SK-N-SH (cell line): ENCODE results near the gene CSHL1. TPM values are rescaled to one million over a fixed set of nuclear protein-coding genes. Genes with fewer than 3 reads are reported as not detected.

Experiments
- CTCF ChIA-PET: fragments of 300-600, 350-600 bp; formaldehyde crosslinking; extraction: SDS; loops from one replicate; lab custom pipeline; 2021; lab: Yijun Ruan, JAX
- POLR2A ChIA-PET: fragments of 350-600 bp; sonication (Branson Sonifier 250); formaldehyde crosslinking; extraction: SDS; loops from one replicate; lab custom pipeline; 2020; ENCODE audit warnings: antibody characterized with exemption, inconsistent platforms; lab: Yijun Ruan, JAX
- DNase-seq: peaks from one replicate; pipeline ENCODE4 v3.0.0; 2012
- H2AFZ ChIP-seq: fragments of 200-600 bp; sonication (generic); 2 replicates; pipeline ENCODE4 v1.8.1; 2016; ENCODE audit warnings: antibody characterized with exemption, mild to moderate bottlenecking, low read depth
- H3F3A ChIP-seq: fragments of 200-600 bp; sonication (generic); replicated peaks from 2 replicates; pipeline ENCODE3; 2016; ENCODE audit warnings: antibody characterized with exemption, mild to moderate bottlenecking; ENCODE audit not compliant: insufficient read depth
- H3K27ac ChIP-seq, 2 experiments: fragments of 200-500 bp in 1 of 2; fragments of 200-600 bp in 1 of 2; sonication (Bioruptor generic) in 1 of 2; sonication (generic), shearing (Covaris generic) in 1 of 2; 2 replicates each; pipeline versions ENCODE4 v1.5.1 to v1.6.1; 2014 to 2016; ENCODE audit warnings: low read depth in 2 of 2, inconsistent platforms in 1 of 2, low read length in 1 of 2, mild to moderate bottlenecking in 1 of 2, mixed read lengths in 1 of 2
- H3K27me3 ChIP-seq: fragments of 200-600 bp; sonication (generic), shearing (Covaris generic); 2 replicates; pipeline ENCODE4 v1.6.1; 2016; ENCODE audit warnings: mixed run types; ENCODE audit not compliant: insufficient read depth
- H3K36me3 ChIP-seq, 2 experiments: fragments of 200-500 bp in 1 of 2; fragments of 200-600 bp in 1 of 2; sonication (Bioruptor generic) in 1 of 2; sonication (generic) in 1 of 2; replicated peaks in 1 of 2; 2 replicates each; pipeline versions ENCODE3 to v1.5.1; 2014 to 2016; ENCODE audit warnings: low read length in 1 of 2, mild to moderate bottlenecking in 1 of 2; ENCODE audit not compliant: insufficient read depth in 2 of 2, control insufficient read depth in 1 of 2
- H3K4me1 ChIP-seq, 2 experiments: fragments of 200-500 bp in 1 of 2; fragments of 200-600 bp in 1 of 2; sonication (Bioruptor generic) in 1 of 2; sonication (generic), shearing (Covaris generic) in 1 of 2; 2 replicates each; pipeline versions ENCODE4 v1.5.1 to v1.6.1; 2014 to 2016; ENCODE audit warnings: low read depth in 1 of 2, low read length in 1 of 2, mixed run types in 1 of 2; ENCODE audit not compliant: insufficient read depth in 2 of 2, control insufficient read depth in 1 of 2
- H3K4me2 ChIP-seq: fragments of 200-600 bp; sonication (generic), shearing (Covaris generic); 2 replicates; pipeline ENCODE4 v1.6.1; 2017; ENCODE audit warnings: mixed run types
- H3K4me3 ChIP-seq, 2 experiments: fragments of 200-500 bp in 1 of 2; fragments of 200-600 bp in 1 of 2; sonication (Bioruptor generic) in 1 of 2; sonication (generic), shearing (Covaris generic) in 1 of 2; 2 replicates each; pipeline versions ENCODE4 v1.5.1 to v1.8.1; 2014 to 2016; ENCODE audit warnings: low read depth in 2 of 2, inconsistent platforms in 1 of 2, low read length in 1 of 2, mild to moderate bottlenecking in 1 of 2, mixed read lengths in 1 of 2, moderate library complexity in 1 of 2
- H3K79me2 ChIP-seq: fragments of 200-600 bp; sonication (generic); 2 replicates; pipeline ENCODE4 v1.8.1; 2017; ENCODE audit warnings: mild to moderate bottlenecking; ENCODE audit not compliant: insufficient read depth
- H3K9ac ChIP-seq: fragments of 200-600 bp; sonication (generic); 2 replicates; pipeline ENCODE4 v1.6.1; 2017; ENCODE audit warnings: mixed run types
- H3K9me2 ChIP-seq: fragments of 200-600 bp; sonication (generic); 2 replicates; pipeline ENCODE4 v1.6.1; 2017; ENCODE audit warnings: mixed run types
- H3K9me3 ChIP-seq: fragments of 200-600 bp; sonication (generic); 2 replicates; pipeline ENCODE4 v1.6.1; 2017; ENCODE audit warnings: mixed run types, mild to moderate bottlenecking, moderate library complexity
- H4K20me1 ChIP-seq: fragments of 200-600 bp; sonication (generic); 2 replicates; pipeline ENCODE4 v1.6.1; 2017; ENCODE audit warnings: mild to moderate bottlenecking, mixed run types; ENCODE audit not compliant: insufficient read depth
- CHD2 ChIP-seq: fragments of 150-350 bp; IDR thresholded peaks from 2 replicates; pipeline ENCODE4 v1.6.1; 2018; ENCODE audit warnings: low read length; ENCODE audit not compliant: partially characterized antibody
- ELF1 ChIP-seq: IDR thresholded peaks from 2 replicates; pipeline ENCODE4 v1.4.0; 2012
- EP300 ChIP-seq, 2 experiments: IDR thresholded peaks; 2 replicates each; pipeline versions ENCODE4 v1.4.0 to v1.6.1; 2012; ENCODE audit warnings: borderline replicate concordance in 1 of 2, low read depth in 1 of 2, low read length in 1 of 2
- EZH2phosphoT487 ChIP-seq: fragments of 200-600 bp; sonication (generic); IDR thresholded peaks from 2 replicates; pipeline ENCODE4 v1.6.1; 2017; ENCODE audit warnings: low read depth, mixed run types, mild to moderate bottlenecking, antibody characterized with exemption, moderate library complexity, borderline replicate concordance
- FOXJ3 ChIP-seq: sonication (generic); formaldehyde crosslinking; IDR thresholded peaks from 2 replicates; pipeline ENCODE4 v1.5.1; 2020; ENCODE audit warnings: mild to moderate bottlenecking, missing genetic modification reagents
- GABPA ChIP-seq: IDR thresholded peaks from 2 replicates; pipeline ENCODE4 v1.4.0; 2012; ENCODE audit warnings: low read depth, mild to moderate bottlenecking
- GATA2 ChIP-seq: sonication (generic); formaldehyde crosslinking; IDR thresholded peaks from 2 replicates; pipeline ENCODE4 v1.5.0; 2020; ENCODE audit warnings: mild to moderate bottlenecking, missing genetic modification reagents
- JUND ChIP-seq: IDR thresholded peaks from 2 replicates; pipeline ENCODE4 v1.4.0; 2012
- MEF2A ChIP-seq: IDR thresholded peaks from 2 replicates; pipeline ENCODE4 v1.4.0; 2012; ENCODE audit warnings: low read depth, borderline replicate concordance
- MXI1 ChIP-seq: IDR thresholded peaks from 2 replicates; pipeline ENCODE4 v1.6.1; 2012; ENCODE audit warnings: mild to moderate bottlenecking, low read depth, low read length, improper control_type of control experiment
- POLR2AphosphoS5 ChIP-seq: IDR thresholded peaks from 2 replicates; pipeline ENCODE4 v1.6.1; 2012; ENCODE audit warnings: low read depth, low read length
- RAD21 ChIP-seq: IDR thresholded peaks from 2 replicates; pipeline ENCODE4 v1.6.1; 2012; ENCODE audit warnings: mild to moderate bottlenecking, low read length
- RCOR1 ChIP-seq: fragments of 150-350 bp; IDR thresholded peaks from 2 replicates; pipeline ENCODE4 v1.6.1; 2017; ENCODE audit warnings: antibody characterized with exemption, low read length
- SMC3 ChIP-seq: IDR thresholded peaks from 2 replicates; pipeline ENCODE4 v1.6.1; 2012; ENCODE audit warnings: low read depth, low read length, improper control_type of control experiment
- TCF12 ChIP-seq: IDR thresholded peaks from 2 replicates; pipeline ENCODE4 v1.4.0; 2012
- USF1 ChIP-seq: IDR thresholded peaks from 2 replicates; pipeline ENCODE4 v1.4.0; 2012; ENCODE audit warnings: low read depth, borderline replicate concordance
- YY1 ChIP-seq: IDR thresholded peaks from 2 replicates; pipeline ENCODE4 v1.4.0; 2012; ENCODE audit warnings: low read depth, mild to moderate bottlenecking
- WGBS: methylation state at CpG from one replicate; pipeline ENCODE4 v1.1.6; 2017; ENCODE audit warnings: low lambda C conversion rate; 5-methylcytosine and 5-hydroxymethylcytosine counted together
- polyA plus RNA-seq, 3 experiments: library from polyadenylated mRNA; depleted of rRNA; stranded (reverse); fragments of >200 nt; gene quantifications; 2 replicates each; pipeline ENCODE4 v1.2.3, GENCODE V29; 2012
- TF ChIP-seq, protein P1 (sequence below): IDR thresholded peaks from 2 replicates; pipeline ENCODE4; 2012
- TF ChIP-seq, protein P2 (sequence below): IDR thresholded peaks from 2 replicates; pipeline ENCODE4 v1.4.0; 2012; ENCODE audit warnings: low read depth, borderline replicate concordance
- TF ChIP-seq, protein P3 (sequence below): fragments of 200-600 bp; sonication (generic); IDR thresholded peaks from 2 replicates; pipeline ENCODE4 v1.6.1; 2017; ENCODE audit warnings: antibody characterized with exemption, mild to moderate bottlenecking, moderate library complexity
- TF ChIP-seq, protein P4 (sequence below): fragments of 150-350 bp; IDR thresholded peaks from 2 replicates; pipeline ENCODE4 v1.6.1; 2016; ENCODE audit warnings: mild to moderate bottlenecking, low read depth, low read length

The CSHL1 gene
- polyA plus RNA-seq, 1 of the 3 experiments (the other 2 are of a cell fraction): not detected

GRCh38 chr17:63911657-63912100 lies 621 bp upstream of the CSHL1 start (continued):
- TF ChIP-seq, protein P1, sequence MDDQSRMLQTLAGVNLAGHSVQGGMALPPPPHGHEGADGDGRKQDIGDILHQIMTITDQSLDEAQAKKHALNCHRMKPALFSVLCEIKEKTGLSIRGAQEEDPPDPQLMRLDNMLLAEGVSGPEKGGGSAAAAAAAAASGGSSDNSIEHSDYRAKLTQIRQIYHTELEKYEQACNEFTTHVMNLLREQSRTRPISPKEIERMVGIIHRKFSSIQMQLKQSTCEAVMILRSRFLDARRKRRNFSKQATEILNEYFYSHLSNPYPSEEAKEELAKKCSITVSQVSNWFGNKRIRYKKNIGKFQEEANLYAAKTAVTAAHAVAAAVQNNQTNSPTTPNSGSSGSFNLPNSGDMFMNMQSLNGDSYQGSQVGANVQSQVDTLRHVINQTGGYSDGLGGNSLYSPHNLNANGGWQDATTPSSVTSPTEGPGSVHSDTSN: no peak
- TF ChIP-seq EP300 (IDR thresholded peaks at IDR 0.05; ENCODE audit: borderline replicate concordance in 1 of 2, low read depth in 1 of 2, low read length in 1 of 2) (no peak), JUND (no peak), FOXJ3 (CRISPR knock-in tag) (no peak), RAD21 (peak; percentile 62), ELF1 (no peak), CHD2 (no peak)

GRCh38 chr17:63910096-63910495 lies 962 bp downstream of the CSHL1 start:
- DNase-seq: no peak
- Histone ChIP-seq H3K36me3 (no peaks in the 10 kb centered on the region), H3K4me2 (no peak overlapping the region), H3K9me2 (no peaks in the 10 kb centered on the region), H3K4me1 (no peaks in the 10 kb centered on the region; a peak in 1 of 4 replicates), H3K27ac (no peak overlapping the region), H3K4me3 (no peak overlapping the region), H3K9ac (no peak overlapping the region), H3K79me2 (no peaks in the 10 kb centered on the region), H3F3A (no peaks in the 10 kb centered on the region), H3K27me3 (peaks cover 32% of the 10 kb centered on the region), H4K20me1 (no peaks in the 10 kb centered on the region), H2AFZ (no peak overlapping the region), H3K9me3 (no peaks in the 10 kb centered on the region)
- ChIA-PET CTCF (interaction anchor here (0.8 to 4.6 kb wide), 18 partner anchors 10 to 372 kb away, joined by 3 to 88 read pairs (median 14); no protein-coding TSS in a partner anchor), POLR2A (no interaction called here)
- 37% methylated on average over 8 of the region's 14 CpGs for WGBS
- TF ChIP-seq GABPA (no peak), RCOR1 (no peak), EZH2phosphoT487 (no peak), POLR2AphosphoS5 (no peak), JUND (no peak), TCF12 (no peak), RAD21 (no peak), MXI1 (no peak), USF1 (no peak), YY1 (no peak), MEF2A (no peak), SMC3 (no peak), GATA2 (no peak), EP300 (IDR thresholded peaks at IDR 0.05; ENCODE audit: borderline replicate concordance in 1 of 2, low read depth in 1 of 2, low read length in 1 of 2) (no peak)
- TF ChIP-seq, protein P2, sequence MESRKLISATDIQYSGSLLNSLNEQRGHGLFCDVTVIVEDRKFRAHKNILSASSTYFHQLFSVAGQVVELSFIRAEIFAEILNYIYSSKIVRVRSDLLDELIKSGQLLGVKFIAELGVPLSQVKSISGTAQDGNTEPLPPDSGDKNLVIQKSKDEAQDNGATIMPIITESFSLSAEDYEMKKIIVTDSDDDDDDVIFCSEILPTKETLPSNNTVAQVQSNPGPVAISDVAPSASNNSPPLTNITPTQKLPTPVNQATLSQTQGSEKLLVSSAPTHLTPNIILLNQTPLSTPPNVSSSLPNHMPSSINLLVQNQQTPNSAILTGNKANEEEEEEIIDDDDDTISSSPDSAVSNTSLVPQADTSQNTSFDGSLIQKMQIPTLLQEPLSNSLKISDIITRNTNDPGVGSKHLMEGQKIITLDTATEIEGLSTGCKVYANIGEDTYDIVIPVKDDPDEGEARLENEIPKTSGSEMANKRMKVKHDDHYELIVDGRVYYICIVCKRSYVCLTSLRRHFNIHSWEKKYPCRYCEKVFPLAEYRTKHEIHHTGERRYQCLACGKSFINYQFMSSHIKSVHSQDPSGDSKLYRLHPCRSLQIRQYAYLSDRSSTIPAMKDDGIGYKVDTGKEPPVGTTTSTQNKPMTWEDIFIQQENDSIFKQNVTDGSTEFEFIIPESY: no peak
- TF ChIP-seq, protein P3, sequence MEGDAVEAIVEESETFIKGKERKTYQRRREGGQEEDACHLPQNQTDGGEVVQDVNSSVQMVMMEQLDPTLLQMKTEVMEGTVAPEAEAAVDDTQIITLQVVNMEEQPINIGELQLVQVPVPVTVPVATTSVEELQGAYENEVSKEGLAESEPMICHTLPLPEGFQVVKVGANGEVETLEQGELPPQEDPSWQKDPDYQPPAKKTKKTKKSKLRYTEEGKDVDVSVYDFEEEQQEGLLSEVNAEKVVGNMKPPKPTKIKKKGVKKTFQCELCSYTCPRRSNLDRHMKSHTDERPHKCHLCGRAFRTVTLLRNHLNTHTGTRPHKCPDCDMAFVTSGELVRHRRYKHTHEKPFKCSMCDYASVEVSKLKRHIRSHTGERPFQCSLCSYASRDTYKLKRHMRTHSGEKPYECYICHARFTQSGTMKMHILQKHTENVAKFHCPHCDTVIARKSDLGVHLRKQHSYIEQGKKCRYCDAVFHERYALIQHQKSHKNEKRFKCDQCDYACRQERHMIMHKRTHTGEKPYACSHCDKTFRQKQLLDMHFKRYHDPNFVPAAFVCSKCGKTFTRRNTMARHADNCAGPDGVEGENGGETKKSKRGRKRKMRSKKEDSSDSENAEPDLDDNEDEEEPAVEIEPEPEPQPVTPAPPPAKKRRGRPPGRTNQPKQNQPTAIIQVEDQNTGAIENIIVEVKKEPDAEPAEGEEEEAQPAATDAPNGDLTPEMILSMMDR: no peak
- TF ChIP-seq, protein P1: no peak
- TF ChIP-seq, protein P4, sequence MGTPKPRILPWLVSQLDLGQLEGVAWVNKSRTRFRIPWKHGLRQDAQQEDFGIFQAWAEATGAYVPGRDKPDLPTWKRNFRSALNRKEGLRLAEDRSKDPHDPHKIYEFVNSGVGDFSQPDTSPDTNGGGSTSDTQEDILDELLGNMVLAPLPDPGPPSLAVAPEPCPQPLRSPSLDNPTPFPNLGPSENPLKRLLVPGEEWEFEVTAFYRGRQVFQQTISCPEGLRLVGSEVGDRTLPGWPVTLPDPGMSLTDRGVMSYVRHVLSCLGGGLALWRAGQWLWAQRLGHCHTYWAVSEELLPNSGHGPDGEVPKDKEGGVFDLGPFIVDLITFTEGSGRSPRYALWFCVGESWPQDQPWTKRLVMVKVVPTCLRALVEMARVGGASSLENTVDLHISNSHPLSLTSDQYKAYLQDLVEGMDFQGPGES: no peak
